SK-N-SH (cell line): ENCODE results near the gene APOLD1. TPM values are rescaled to one million over a fixed set of nuclear protein-coding genes. Genes with fewer than 3 reads are reported as not detected.

Experiments used
- CTCF ChIA-PET: fragments of 300-600, 350-600 bp; formaldehyde crosslinking; extraction: SDS; loops from one replicate; lab custom pipeline; 2021; lab: Yijun Ruan, JAX
- POLR2A ChIA-PET: fragments of 350-600 bp; sonication (Branson Sonifier 250); formaldehyde crosslinking; extraction: SDS; loops from one replicate; lab custom pipeline; 2020; ENCODE audit warnings: antibody characterized with exemption, inconsistent platforms; lab: Yijun Ruan, JAX
- DNase-seq: peaks from one replicate; pipeline ENCODE4 v3.0.0; 2012
- H2AFZ ChIP-seq: fragments of 200-600 bp; sonication (generic); 2 replicates; pipeline ENCODE4 v1.8.1; 2016; ENCODE audit warnings: antibody characterized with exemption, mild to moderate bottlenecking, low read depth
- H3F3A ChIP-seq: fragments of 200-600 bp; sonication (generic); replicated peaks from 2 replicates; pipeline ENCODE3; 2016; ENCODE audit warnings: antibody characterized with exemption, mild to moderate bottlenecking; ENCODE audit not compliant: insufficient read depth
- H3K27ac ChIP-seq, 2 experiments: fragments of 200-500 bp in 1 of 2; fragments of 200-600 bp in 1 of 2; sonication (Bioruptor generic) in 1 of 2; sonication (generic), shearing (Covaris generic) in 1 of 2; 2 replicates each; pipeline versions ENCODE4 v1.5.1 to v1.6.1; 2014 to 2016; ENCODE audit warnings: low read depth in 2 of 2, inconsistent platforms in 1 of 2, low read length in 1 of 2, mild to moderate bottlenecking in 1 of 2, mixed read lengths in 1 of 2
- H3K27me3 ChIP-seq: fragments of 200-600 bp; sonication (generic), shearing (Covaris generic); 2 replicates; pipeline ENCODE4 v1.6.1; 2016; ENCODE audit warnings: mixed run types; ENCODE audit not compliant: insufficient read depth
- H3K36me3 ChIP-seq, 2 experiments: fragments of 200-500 bp in 1 of 2; fragments of 200-600 bp in 1 of 2; sonication (Bioruptor generic) in 1 of 2; sonication (generic) in 1 of 2; replicated peaks in 1 of 2; 2 replicates each; pipeline versions ENCODE3 to v1.5.1; 2014 to 2016; ENCODE audit warnings: low read length in 1 of 2, mild to moderate bottlenecking in 1 of 2; ENCODE audit not compliant: insufficient read depth in 2 of 2, control insufficient read depth in 1 of 2
- H3K4me1 ChIP-seq, 2 experiments: fragments of 200-500 bp in 1 of 2; fragments of 200-600 bp in 1 of 2; sonication (Bioruptor generic) in 1 of 2; sonication (generic), shearing (Covaris generic) in 1 of 2; 2 replicates each; pipeline versions ENCODE4 v1.5.1 to v1.6.1; 2014 to 2016; ENCODE audit warnings: low read depth in 1 of 2, low read length in 1 of 2, mixed run types in 1 of 2; ENCODE audit not compliant: insufficient read depth in 2 of 2, control insufficient read depth in 1 of 2
- H3K4me2 ChIP-seq: fragments of 200-600 bp; sonication (generic), shearing (Covaris generic); 2 replicates; pipeline ENCODE4 v1.6.1; 2017; ENCODE audit warnings: mixed run types
- H3K4me3 ChIP-seq, 2 experiments: fragments of 200-500 bp in 1 of 2; fragments of 200-600 bp in 1 of 2; sonication (Bioruptor generic) in 1 of 2; sonication (generic), shearing (Covaris generic) in 1 of 2; 2 replicates each; pipeline versions ENCODE4 v1.5.1 to v1.8.1; 2014 to 2016; ENCODE audit warnings: low read depth in 2 of 2, inconsistent platforms in 1 of 2, low read length in 1 of 2, mild to moderate bottlenecking in 1 of 2, mixed read lengths in 1 of 2, moderate library complexity in 1 of 2
- H3K79me2 ChIP-seq: fragments of 200-600 bp; sonication (generic); 2 replicates; pipeline ENCODE4 v1.8.1; 2017; ENCODE audit warnings: mild to moderate bottlenecking; ENCODE audit not compliant: insufficient read depth
- H3K9ac ChIP-seq: fragments of 200-600 bp; sonication (generic); 2 replicates; pipeline ENCODE4 v1.6.1; 2017; ENCODE audit warnings: mixed run types
- H3K9me2 ChIP-seq: fragments of 200-600 bp; sonication (generic); 2 replicates; pipeline ENCODE4 v1.6.1; 2017; ENCODE audit warnings: mixed run types
- H3K9me3 ChIP-seq: fragments of 200-600 bp; sonication (generic); 2 replicates; pipeline ENCODE4 v1.6.1; 2017; ENCODE audit warnings: mixed run types, mild to moderate bottlenecking, moderate library complexity
- H4K20me1 ChIP-seq: fragments of 200-600 bp; sonication (generic); 2 replicates; pipeline ENCODE4 v1.6.1; 2017; ENCODE audit warnings: mild to moderate bottlenecking, mixed run types; ENCODE audit not compliant: insufficient read depth
- CHD2 ChIP-seq: fragments of 150-350 bp; IDR thresholded peaks from 2 replicates; pipeline ENCODE4 v1.6.1; 2018; ENCODE audit warnings: low read length; ENCODE audit not compliant: partially characterized antibody
- EP300 ChIP-seq, 2 experiments: IDR thresholded peaks; 2 replicates each; pipeline versions ENCODE4 v1.4.0 to v1.6.1; 2012; ENCODE audit warnings: borderline replicate concordance in 1 of 2, low read depth in 1 of 2, low read length in 1 of 2
- EZH2phosphoT487 ChIP-seq: fragments of 200-600 bp; sonication (generic); IDR thresholded peaks from 2 replicates; pipeline ENCODE4 v1.6.1; 2017; ENCODE audit warnings: low read depth, mixed run types, mild to moderate bottlenecking, antibody characterized with exemption, moderate library complexity, borderline replicate concordance
- FOSL2 ChIP-seq: IDR thresholded peaks from 2 replicates; pipeline ENCODE4 v1.4.0; 2012; ENCODE audit warnings: low read depth, mild to moderate bottlenecking, moderate library complexity, borderline replicate concordance
- IRF3 ChIP-seq: fragments of 150-350 bp; IDR thresholded peaks from 2 replicates; pipeline ENCODE4 v1.6.1; 2016; ENCODE audit warnings: mild to moderate bottlenecking, low read depth, low read length
- MAX ChIP-seq: IDR thresholded peaks from 2 replicates; pipeline ENCODE4 v1.4.0; 2012; ENCODE audit warnings: low read depth
- MEF2A ChIP-seq: IDR thresholded peaks from 2 replicates; pipeline ENCODE4 v1.4.0; 2012; ENCODE audit warnings: low read depth, borderline replicate concordance
- MXI1 ChIP-seq: IDR thresholded peaks from 2 replicates; pipeline ENCODE4 v1.6.1; 2012; ENCODE audit warnings: mild to moderate bottlenecking, low read depth, low read length, improper control_type of control experiment
- NFIC ChIP-seq: IDR thresholded peaks from 2 replicates; pipeline ENCODE4 v1.4.0; 2012; ENCODE audit warnings: borderline replicate concordance
- PBX3 ChIP-seq: IDR thresholded peaks from 2 replicates; pipeline ENCODE4; 2012
- POLR2AphosphoS5 ChIP-seq: IDR thresholded peaks from 2 replicates; pipeline ENCODE4 v1.6.1; 2012; ENCODE audit warnings: low read depth, low read length
- RCOR1 ChIP-seq: fragments of 150-350 bp; IDR thresholded peaks from 2 replicates; pipeline ENCODE4 v1.6.1; 2017; ENCODE audit warnings: antibody characterized with exemption, low read length
- RXRA ChIP-seq: IDR thresholded peaks from 2 replicates; pipeline ENCODE4 v1.4.0; 2012; ENCODE audit warnings: low read depth, mild to moderate bottlenecking, borderline replicate concordance
- SMC3 ChIP-seq: IDR thresholded peaks from 2 replicates; pipeline ENCODE4 v1.6.1; 2012; ENCODE audit warnings: low read depth, low read length, improper control_type of control experiment
- TAF1 ChIP-seq: IDR thresholded peaks from 2 replicates; pipeline ENCODE4 v1.6.1; 2012; ENCODE audit warnings: low read depth, mild to moderate bottlenecking, low read length, moderate library complexity, borderline replicate concordance
- TCF12 ChIP-seq: IDR thresholded peaks from 2 replicates; pipeline ENCODE4 v1.4.0; 2012
- USF1 ChIP-seq: IDR thresholded peaks from 2 replicates; pipeline ENCODE4 v1.4.0; 2012; ENCODE audit warnings: low read depth, borderline replicate concordance
- YY1 ChIP-seq: IDR thresholded peaks from 2 replicates; pipeline ENCODE4 v1.4.0; 2012; ENCODE audit warnings: low read depth, mild to moderate bottlenecking
- ZBTB33 ChIP-seq: IDR thresholded peaks from 2 replicates; pipeline ENCODE4 v1.4.0; 2012; ENCODE audit warnings: low read depth, borderline replicate concordance
- WGBS: methylation state at CpG from one replicate; pipeline ENCODE4 v1.1.6; 2017; ENCODE audit warnings: low lambda C conversion rate; 5-methylcytosine and 5-hydroxymethylcytosine counted together
- polyA plus RNA-seq, 3 experiments: library from polyadenylated mRNA; depleted of rRNA; stranded (reverse); fragments of >200 nt; gene quantifications; 2 replicates each; pipeline ENCODE4 v1.2.3, GENCODE V29; 2012

APOLD1 gene
- polyA plus RNA-seq, 1 of the 3 experiments (the other 2 are of a cell fraction), result 1.7 TPM

- TF ChIP-seq IRF3 (no peak), FOSL2 (no peak), RXRA (no peak), MAX (no peak), EP300 (IDR thresholded peaks at IDR 0.05; ENCODE audit: borderline replicate concordance in 1 of 2, low read depth in 1 of 2, low read length in 1 of 2) (no peak), ZBTB33 (no peak), YY1 (no peak), TAF1 (no peak), POLR2AphosphoS5 (no peak), PBX3 (no peak), MXI1 (no peak)
- TF ChIP-seq, all 33 proteins: peak for 0
- Histone ChIP-seq H3K4me3 (no peak overlapping the region), H3K79me2 (no peaks in the 10 kb centered on the region), H3K4me1 (peaks cover 2 to 19% of the 10 kb centered on the region in 2 experiments; a peak in 3 of 4 replicates), H3K9me2 (no peaks in the 10 kb centered on the region), H3K4me2 (no peak overlapping the region), H2AFZ (no peak overlapping the region), H3K27ac (no peak overlapping the region), H3F3A (peaks cover 16% of the 10 kb centered on the region), H3K9me3 (no peaks in the 10 kb centered on the region), H3K36me3 (no peaks in the 10 kb centered on the region), H3K27me3 (no peaks in the 10 kb centered on the region), H4K20me1 (no peaks in the 10 kb centered on the region), H3K9ac (no peak overlapping the region)
- no peak for DNase-seq
- CTCF ChIA-PET, result no interaction called here
- WGBS, result 98% methylated on average over 2 of the region's 2 CpGs
- POLR2A ChIA-PET, result no interaction called here
Observed at GRCh38 chr12:12784116-12784515, 1.3 kb upstream of the APOLD1 start.

- no peaks in the 10 kb centered on the region for H3K79me2 ChIP-seq
- peak overlapping the region; percentile 51 to 54 for H3K4me3 ChIP-seq
- 76% methylated on average over 4 of the region's 4 CpGs for WGBS
- peak overlapping the region; percentile 91 for H2AFZ ChIP-seq
- no peaks in the 10 kb centered on the region for H3K36me3 ChIP-seq
- peaks cover 5% of the 10 kb centered on the region for H3F3A ChIP-seq
- DNase-seq, result no peak
- peaks cover 0 to 24% of the 10 kb centered on the region in 2 experiments; a peak in 3 of 4 replicates for H3K4me1 ChIP-seq
- H4K20me1 ChIP-seq, result no peaks in the 10 kb centered on the region
- CTCF ChIA-PET, result interaction anchor here (0.6 to 3.8 kb wide), 6 partner anchors 10 to 426 kb away, joined by 3 to 23 read pairs (median 5); partner anchors contain the start of genes CDKN1B and DDX47
- H3K9me3 ChIP-seq, result no peaks in the 10 kb centered on the region
- H3K9ac ChIP-seq, result peak overlapping the region; percentile 60
- peak overlapping the region; percentile 82 for H3K4me2 ChIP-seq
- POLR2A ChIA-PET, result interaction anchor here (1.0 to 1.8 kb wide), 5 partner anchors 8 to 197 kb away, joined by 3 to 7 read pairs (median 3); no protein-coding TSS in a partner anchor
- H3K27ac ChIP-seq, result peak overlapping the region; percentile 49 to 92; a peak in 3 of 4 replicates
- no peaks in the 10 kb centered on the region for H3K9me2 ChIP-seq
- H3K27me3 ChIP-seq, result no peaks in the 10 kb centered on the region
- TF ChIP-seq SMC3, result no peak
- TF ChIP-seq POLR2AphosphoS5, result no peak
- TF ChIP-seq IRF3, result no peak
- TF ChIP-seq EZH2phosphoT487, result no peak
- no peak for TF ChIP-seq CHD2
- no peak for TF ChIP-seq RCOR1
- TF ChIP-seq MEF2A, result no peak
- TF ChIP-seq TCF12, result no peak
- TF ChIP-seq FOSL2, result no peak
- TF ChIP-seq USF1, result no peak
- no peak for TF ChIP-seq NFIC
- no peak for TF ChIP-seq MAX
Observed at GRCh38 chr12:12786351-12786705, 869 bp downstream of the APOLD1 start.
